ENCODE results near the gene TNIP3. TPM values are rescaled to one million over a fixed set of nuclear protein-coding genes. Genes with fewer than 3 reads are reported as not detected.

The TNIP3 gene
- total RNA-seq, 2 experiments from 2014 or later: 1.9 to 2.4 TPM

DNA sequence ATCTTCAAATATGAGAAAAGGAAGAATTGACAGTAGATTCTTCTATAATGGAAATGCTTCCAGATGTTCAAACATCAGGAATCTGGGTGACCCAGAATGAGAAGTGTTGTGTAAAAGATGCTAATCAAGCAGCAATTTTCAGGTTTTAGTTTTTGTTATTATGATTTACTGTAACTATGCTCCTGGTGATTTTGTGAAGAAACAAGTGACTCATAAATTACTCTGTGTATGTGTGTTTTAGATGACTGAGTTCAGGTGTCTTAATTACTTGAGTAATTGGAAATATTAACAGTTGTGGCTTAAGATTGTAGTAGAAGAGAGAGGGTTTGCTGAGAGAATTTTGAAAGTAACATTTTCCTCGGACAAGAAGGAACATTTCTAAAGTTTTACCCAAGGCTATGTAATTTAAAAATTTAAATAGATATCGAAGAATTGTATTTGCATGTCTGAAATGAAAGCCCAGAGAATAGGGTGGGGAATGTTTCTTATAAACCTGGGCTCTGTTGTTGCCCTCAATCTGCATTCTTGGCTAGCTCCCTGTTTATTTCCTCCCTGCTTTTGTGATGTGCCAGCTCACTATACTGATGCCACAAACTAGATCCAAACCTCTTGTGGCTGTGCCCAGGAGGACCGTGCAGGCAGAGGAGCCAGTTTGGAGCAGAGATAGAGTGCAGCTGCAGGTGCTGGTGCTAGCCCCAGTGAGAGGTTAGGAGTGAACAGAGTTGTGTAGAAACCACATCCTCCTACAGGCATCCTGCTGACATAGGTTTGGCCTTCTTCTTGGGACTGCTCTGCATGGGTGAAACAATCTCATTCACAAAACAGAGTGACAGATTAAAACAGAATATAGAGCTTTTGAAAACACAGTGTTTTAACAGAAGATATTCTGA is 25.4 kb upstream of the TNIP3 start:
- TF ChIP-seq, protein P1, sequence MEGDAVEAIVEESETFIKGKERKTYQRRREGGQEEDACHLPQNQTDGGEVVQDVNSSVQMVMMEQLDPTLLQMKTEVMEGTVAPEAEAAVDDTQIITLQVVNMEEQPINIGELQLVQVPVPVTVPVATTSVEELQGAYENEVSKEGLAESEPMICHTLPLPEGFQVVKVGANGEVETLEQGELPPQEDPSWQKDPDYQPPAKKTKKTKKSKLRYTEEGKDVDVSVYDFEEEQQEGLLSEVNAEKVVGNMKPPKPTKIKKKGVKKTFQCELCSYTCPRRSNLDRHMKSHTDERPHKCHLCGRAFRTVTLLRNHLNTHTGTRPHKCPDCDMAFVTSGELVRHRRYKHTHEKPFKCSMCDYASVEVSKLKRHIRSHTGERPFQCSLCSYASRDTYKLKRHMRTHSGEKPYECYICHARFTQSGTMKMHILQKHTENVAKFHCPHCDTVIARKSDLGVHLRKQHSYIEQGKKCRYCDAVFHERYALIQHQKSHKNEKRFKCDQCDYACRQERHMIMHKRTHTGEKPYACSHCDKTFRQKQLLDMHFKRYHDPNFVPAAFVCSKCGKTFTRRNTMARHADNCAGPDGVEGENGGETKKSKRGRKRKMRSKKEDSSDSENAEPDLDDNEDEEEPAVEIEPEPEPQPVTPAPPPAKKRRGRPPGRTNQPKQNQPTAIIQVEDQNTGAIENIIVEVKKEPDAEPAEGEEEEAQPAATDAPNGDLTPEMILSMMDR (IDR thresholded peaks at IDR 0.05): no peak
- intact Hi-C loops (cut with micrococcal nuclease): loop anchor here (5.0 kb wide), 2 partner anchors 37 to 38 kb away; no protein-coding TSS in a partner anchor
- CTCF ChIA-PET: interaction anchor here (0.6 to 6.8 kb wide), 9 partner anchors 9 to 119 kb away, joined by 3 to 155 read pairs (median 7); no protein-coding TSS in a partner anchor
- peaks cover 63% of the 10 kb centered on the region for H3K4me1 Mint-ChIP-seq (ENCODE audit: low read depth)
- H3K36me3 Mint-ChIP-seq (ENCODE audit: low read depth): no peaks in the 10 kb centered on the region
- H3K27me3 Mint-ChIP-seq: no peaks in the 10 kb centered on the region
- H3K4me3 Mint-ChIP-seq: peak overlapping the region; percentile 50
- DNase-seq (peak; percentile 71), ATAC-seq (peak; percentile 96)
- POLR2A ChIA-PET: interaction anchor here (0.8 to 1.4 kb wide), 3 partner anchors 53 to 168 kb away, joined by 3 to 4 read pairs (median 4); no protein-coding TSS in a partner anchor
- no peaks in the 10 kb centered on the region for H3K9me3 Mint-ChIP-seq
- peak overlapping the region; percentile 43 for H3K27ac Mint-ChIP-seq

DNA sequence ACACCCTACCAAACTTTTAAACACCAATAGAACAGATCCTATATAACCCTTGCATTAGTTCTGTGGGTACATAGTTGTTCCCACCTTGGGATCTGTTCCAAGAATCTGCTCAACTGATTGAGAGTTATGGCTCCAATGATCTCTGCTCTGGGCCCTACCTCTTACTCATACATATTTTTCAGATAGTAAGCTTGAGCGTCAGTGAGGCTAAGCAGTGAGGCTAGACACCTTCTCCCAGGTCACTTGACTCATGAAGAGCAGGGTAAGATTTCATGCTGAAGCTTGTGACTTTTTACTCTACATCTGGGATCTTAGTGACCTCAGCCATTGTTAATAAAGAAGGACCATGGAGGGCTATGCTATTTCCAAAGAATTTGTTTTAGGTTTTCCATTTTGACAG is 23.1 kb upstream of the TNIP3 start:
- peaks cover 58% of the 10 kb centered on the region for H3K4me1 Mint-ChIP-seq (ENCODE audit: low read depth)
- ChIA-PET POLR2A (no interaction called here), CTCF (interaction anchor here (1.0 to 6.8 kb wide), 4 partner anchors 48 to 121 kb away, joined by 3 to 155 read pairs (median 10); no protein-coding TSS in a partner anchor)
- peaks cover 6% of the 10 kb centered on the region for H3K9me3 Mint-ChIP-seq
- no peak overlapping the region for H3K4me3 Mint-ChIP-seq
- peaks cover 7% of the 10 kb centered on the region for H3K36me3 Mint-ChIP-seq (ENCODE audit: low read depth)
- intact Hi-C loops (cut with micrococcal nuclease): loop anchor here (5.0 kb wide), 1 partner anchor 35 kb away; no protein-coding TSS in a partner anchor
- H3K27me3 Mint-ChIP-seq: no peaks in the 10 kb centered on the region
- DNase-seq (no peak), ATAC-seq (no peak)
- TF ChIP-seq, protein P1 (IDR thresholded peaks at IDR 0.05): no peak
- H3K27ac Mint-ChIP-seq: no peak overlapping the region

DNA sequence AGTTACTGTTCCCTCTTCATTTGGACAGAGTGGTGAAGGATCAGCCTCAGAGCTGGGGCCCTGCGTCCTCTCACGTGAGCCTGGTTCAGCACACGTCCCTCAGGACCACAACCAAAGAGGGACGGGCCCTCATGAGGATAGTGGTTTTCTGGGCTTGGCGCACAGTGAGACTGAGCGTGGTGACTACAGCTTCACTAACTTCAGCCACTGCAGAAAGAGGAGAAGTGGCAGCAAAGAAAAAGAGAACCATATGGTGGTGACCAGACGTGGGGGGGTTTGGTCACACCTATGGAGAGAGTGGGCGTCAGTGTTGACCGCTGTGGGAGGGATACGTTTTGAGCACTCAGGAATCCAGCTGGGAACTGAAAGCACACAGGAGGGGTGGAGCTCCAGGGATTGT is 21.8 kb upstream of the TNIP3 start:
- intact Hi-C loops (cut with micrococcal nuclease): loop anchor here (5.0 kb wide), 1 partner anchor 34 kb away; no protein-coding TSS in a partner anchor
- DNase-seq: peak; percentile 24
- Mint-ChIP-seq H3K9me3 (peaks cover 6% of the 10 kb centered on the region), H3K4me3 (no peak overlapping the region), H3K27me3 (no peaks in the 10 kb centered on the region), H3K36me3 (ENCODE audit: low read depth) (peaks cover 11% of the 10 kb centered on the region), H3K4me1 (ENCODE audit: low read depth) (peaks cover 56% of the 10 kb centered on the region), H3K27ac (peak overlapping the region; percentile 27)
- TF ChIP-seq, protein P1 (IDR thresholded peaks at IDR 0.05): no peak
- no peak for ATAC-seq
- ChIA-PET CTCF (interaction anchor here (3.3 kb wide), 1 partner anchor 122 kb away, joined by 16 read pairs; no protein-coding TSS in a partner anchor), POLR2A (no interaction called here)

DNA sequence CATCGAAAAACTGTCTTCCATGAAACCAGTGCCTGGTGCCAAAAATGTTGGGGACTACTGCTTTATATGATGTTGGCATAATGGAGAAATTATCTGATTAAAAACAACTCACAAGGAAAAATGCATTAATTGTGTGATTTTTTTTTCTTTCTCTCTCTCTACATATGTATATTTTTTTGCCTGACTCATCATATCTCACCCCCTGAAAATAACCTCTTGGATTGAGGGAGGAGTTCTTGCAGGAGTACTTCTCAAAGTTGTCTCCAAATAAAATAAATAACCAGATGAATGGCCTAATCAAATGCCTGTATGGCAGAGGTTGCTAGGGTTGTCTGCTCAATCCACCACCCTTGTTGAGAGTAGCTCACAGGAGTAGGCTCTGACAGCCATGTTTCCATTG is 19.9 kb upstream of the TNIP3 start:
- H3K9me3 Mint-ChIP-seq: peaks cover 10% of the 10 kb centered on the region
- peaks cover 55% of the 10 kb centered on the region for H3K4me1 Mint-ChIP-seq (ENCODE audit: low read depth)
- DNase-seq: no peak
- TF ChIP-seq, protein P1 (IDR thresholded peaks at IDR 0.05): no peak
- H3K27ac Mint-ChIP-seq: no peak overlapping the region
- ATAC-seq: no peak
- H3K4me3 Mint-ChIP-seq: no peak overlapping the region
- POLR2A ChIA-PET: no interaction called here
- H3K36me3 Mint-ChIP-seq (ENCODE audit: low read depth): peaks cover 23% of the 10 kb centered on the region
- intact Hi-C loops (cut with micrococcal nuclease): no loop called here
- CTCF ChIA-PET: interaction anchor here (0.9 to 3.0 kb wide), 5 partner anchors 9 to 124 kb away, joined by 3 to 33 read pairs (median 4); no protein-coding TSS in a partner anchor
- H3K27me3 Mint-ChIP-seq: no peaks in the 10 kb centered on the region

Data from activated CD8-positive, alpha-beta T cell treated with anti-CD3 and anti-CD28 coated beads for 36 hours (primary cell).